B cell (primary cell): ENCODE results near the gene SARM1. TPM values are rescaled to one million over a fixed set of nuclear protein-coding genes. Genes with fewer than 3 reads are reported as not detected.

Experiments used
- ATAC-seq: fragments of 200-7000 bp; cut with Tn5 transposase; one replicate; pipeline ENCODE4 v1.10.0; 2021; ENCODE audit warnings: low read depth, mild to moderate bottlenecking, moderate number of reproducible peaks, moderate library complexity
- CTCF ChIA-PET: fragments of 350-600 bp; sonication (Branson Sonifier 250); formaldehyde crosslinking; loops from one replicate; lab custom pipeline; 2021; ENCODE audit warnings: antibody characterized with exemption, inconsistent platforms; lab: Charles Lee
- POLR2A ChIA-PET: fragments of 350-600 bp; sonication (Branson Sonifier 250); formaldehyde crosslinking; loops from one replicate; lab custom pipeline; 2021; ENCODE audit warnings: antibody characterized with exemption; lab: Charles Lee
- DNase-seq: peaks from one replicate; pipeline ENCODE4 v3.0.0; 2013
- H2AFZ ChIP-seq: 2 replicates; pipeline ENCODE4 v1.6.1; 2012; ENCODE audit warnings: mild to moderate bottlenecking, low read depth, low read length; ENCODE audit not compliant: insufficient read depth, poor library complexity, severe bottlenecking
- H3K27ac ChIP-seq, 2 donors: 1 replicate in 1 of 2; 2 replicates in 1 of 2; pipeline ENCODE4 v1.5.1; 2012 to 2013; ENCODE audit warnings: low read length in 2 of 2, mild to moderate bottlenecking in 2 of 2, moderate library complexity in 1 of 2
- H3K27me3 ChIP-seq, 4 experiments: fragments of 200-600 bp in 1 of 4; sonication (generic) in 1 of 4; replicated peaks in 1 of 4; 1 replicate in 2 of 4; 2 replicates in 2 of 4; pipeline versions ENCODE4 v1.6.1 to v1.7.0; 2013 to 2016; ENCODE audit warnings: low read length in 3 of 4, mild to moderate bottlenecking in 2 of 4, mixed read lengths in 1 of 4, moderate library complexity in 1 of 4; ENCODE audit not compliant: insufficient read depth in 4 of 4, control insufficient read depth in 3 of 4; ENCODE audit errors: control extremely low read depth in 1 of 4
- H3K36me3 ChIP-seq, 2 experiments: replicated peaks in 1 of 2; 1 replicate in 1 of 2; 2 replicates in 1 of 2; pipeline versions ENCODE4 v1.6.1 to v1.7.1; 2013; ENCODE audit warnings: low read length in 1 of 2; ENCODE audit not compliant: insufficient read depth in 2 of 2, control insufficient read depth in 1 of 2; ENCODE audit errors: control extremely low read depth in 1 of 2, extremely low read depth in 1 of 2
- H3K4me1 ChIP-seq, 2 donors: fragments of 200-600 bp in 1 of 2; sonication (generic) in 1 of 2; 1 replicate in 1 of 2; 2 replicates in 1 of 2; pipeline versions ENCODE4 v1.5.1 to v1.6.1; 2013 to 2017; ENCODE audit warnings: low read length in 2 of 2; ENCODE audit not compliant: control insufficient read depth in 2 of 2, insufficient read depth in 2 of 2
- H3K4me2 ChIP-seq: replicated peaks from 2 replicates; pipeline ENCODE3; 2012; ENCODE audit warnings: mild to moderate bottlenecking, low read depth, low read length; ENCODE audit not compliant: poor library complexity, severe bottlenecking
- H3K4me3 ChIP-seq, 5 experiments: fragments of 200-600 bp in 1 of 5; sonication (generic) in 1 of 5; 1 replicate in 3 of 5; 2 replicates in 2 of 5; pipeline versions ENCODE4 v1.5.1 to v1.7.0; 2011 to 2016; ENCODE audit warnings: low read length in 4 of 5, mild to moderate bottlenecking in 4 of 5, low read depth in 2 of 5, control low read depth in 1 of 5, moderate library complexity in 1 of 5; ENCODE audit not compliant: insufficient read depth in 1 of 5; ENCODE audit errors: control extremely low read depth in 1 of 5, extremely low read depth in 1 of 5
- H3K79me2 ChIP-seq: fragments of 200-600 bp; sonication (generic); one replicate; pipeline ENCODE4 v1.6.0; 2016; ENCODE audit warnings: low read length; ENCODE audit not compliant: control insufficient read depth, insufficient read depth
- H3K9ac ChIP-seq: fragments of 200-600 bp; sonication (generic); 2 replicates; pipeline ENCODE4 v1.6.1; 2017; ENCODE audit warnings: mild to moderate bottlenecking, low read length, moderate library complexity
- H3K9me3 ChIP-seq, 3 donors: one replicate each; pipeline versions ENCODE4 v1.6.1 to v1.7.1; 2013; ENCODE audit warnings: low read length in 2 of 3; ENCODE audit not compliant: control insufficient read depth in 2 of 3, insufficient read depth in 1 of 3; ENCODE audit errors: control extremely low read depth in 1 of 3
- H4K20me1 ChIP-seq: 2 replicates; pipeline ENCODE4 v1.6.0; 2012; ENCODE audit warnings: mild to moderate bottlenecking, low read length; ENCODE audit not compliant: insufficient read depth, control insufficient read depth, poor library complexity, severe bottlenecking
- H3K27ac Mint-ChIP-seq: one replicate; pipeline ENCODE4 v1.8.0; 2021; ENCODE audit warnings: mixed read lengths
- H3K27me3 Mint-ChIP-seq: one replicate; pipeline ENCODE4 v1.8.0; 2021; ENCODE audit warnings: mixed read lengths
- H3K4me1 Mint-ChIP-seq: one replicate; pipeline ENCODE4 v1.8.0; 2021; ENCODE audit warnings: mixed read lengths
- H3K4me3 Mint-ChIP-seq: one replicate; pipeline ENCODE4 v1.8.0; 2021; ENCODE audit warnings: mixed read lengths
- H3K9me3 Mint-ChIP-seq: one replicate; pipeline ENCODE4 v1.8.0; 2022; ENCODE audit warnings: mixed read lengths; ENCODE audit not compliant: insufficient read depth
- CTCF ChIP-seq: fragments of 200-600 bp; IDR thresholded peaks from one replicate; pipeline ENCODE4 v1.8.0; 2022; ENCODE audit warnings: antibody characterized with exemption, mild to moderate bottlenecking
- EZH2 ChIP-seq: IDR thresholded peaks from 2 replicates; pipeline ENCODE4 v1.6.1; 2012; ENCODE audit warnings: borderline replicate concordance, low read depth, mild to moderate bottlenecking, moderate library complexity, low read length; ENCODE audit not compliant: insufficient read depth, poor library complexity, severe bottlenecking
- WGBS: methylation state at CpG from one replicate; pipeline ENCODE4 v1.1.5; 2013; ENCODE audit warnings: missing lambda C conversion rate; ENCODE audit not compliant: insufficient coverage; 5-methylcytosine and 5-hydroxymethylcytosine counted together
- intact Hi-C: fragments of 100-400 bp; cut with micrococcal nuclease; formaldehyde crosslinking; loops from one replicate; pipeline ENCODE4 v1.10.0; 2022
- polyA plus RNA-seq: library from polyadenylated mRNA; depleted of rRNA; stranded (reverse); fragments of >200 nt; gene quantifications from 2 replicates; pipeline ENCODE4 v1.2.3, GENCODE V29; 2012
- total RNA-seq, 2 donors: library from RNA; stranded (reverse); fragments of 120-200 nt in 1 of 2; gene quantifications; 1 replicate in 1 of 2; 2 replicates in 1 of 2; pipeline versions ENCODE4 v1.2.3 to v1.2.4, GENCODE V29; 2013 to 2022

The SARM1 gene
- total and polyA plus RNA-seq, 2 donors (not counting 1 experiment from before 2014, with no cell fraction given) = 22.5 to 32.8 TPM

GRCh38 chr17:28344435-28344901 lies 27.0 kb upstream of the SARM1 start:
- H3K79me2 ChIP-seq = peaks cover 12% of the 10 kb centered on the region
- no peak overlapping the region for H3K4me3 Mint-ChIP-seq
- H3K4me1 Mint-ChIP-seq = no peaks in the 10 kb centered on the region
- H3K27me3 ChIP-seq = no peaks in the 10 kb centered on the region
- no peaks in the 10 kb centered on the region for H3K27me3 Mint-ChIP-seq
- H4K20me1 ChIP-seq = no peaks in the 10 kb centered on the region
- no peak overlapping the region for H3K9ac ChIP-seq
- ATAC-seq = no peak
- ChIA-PET CTCF (no interaction called here), POLR2A (no interaction called here)
- H3K9me3 Mint-ChIP-seq = no peaks in the 10 kb centered on the region
- H3K4me3 ChIP-seq = no peak overlapping the region
- peaks cover 0 to 83% of the 10 kb centered on the region in 2 experiments for H3K36me3 ChIP-seq
- no peaks in the 10 kb centered on the region for H3K9me3 ChIP-seq
- H2AFZ ChIP-seq = no peak overlapping the region
- no peak for DNase-seq
- intact Hi-C loops = no loop called here
- no peak overlapping the region for H3K27ac Mint-ChIP-seq
- H3K4me1 ChIP-seq = no peaks in the 10 kb centered on the region
- no peak overlapping the region for H3K27ac ChIP-seq
- over 99% methylated on average over 19 of the region's 19 CpGs for WGBS
- no peak overlapping the region for H3K4me2 ChIP-seq
- TF ChIP-seq CTCF (no peak), EZH2 (no peak)

- ChIA-PET CTCF (no interaction called here), POLR2A (no interaction called here)
- peaks cover 3% of the 10 kb centered on the region for H3K79me2 ChIP-seq
- H3K27ac ChIP-seq = no peak overlapping the region
- Mint-ChIP-seq H3K4me3 (no peak overlapping the region), H3K9me3 (no peaks in the 10 kb centered on the region), H3K4me1 (no peaks in the 10 kb centered on the region), H3K27ac (no peak overlapping the region), H3K27me3 (no peaks in the 10 kb centered on the region)
- H3K4me1 ChIP-seq = no peaks in the 10 kb centered on the region
- no peak overlapping the region for H3K4me2 ChIP-seq
- H4K20me1 ChIP-seq = no peaks in the 10 kb centered on the region
- no peak overlapping the region for H3K4me3 ChIP-seq
- WGBS = 89% methylated on average over 11 of the region's 13 CpGs
- H3K27me3 ChIP-seq = no peaks in the 10 kb centered on the region
- peaks cover 0 to 86% of the 10 kb centered on the region in 2 experiments for H3K36me3 ChIP-seq
- no peak overlapping the region for H3K9ac ChIP-seq
- no peak overlapping the region for H2AFZ ChIP-seq
- DNase-seq (no peak), ATAC-seq (no peak)
- H3K9me3 ChIP-seq = no peaks in the 10 kb centered on the region
- TF ChIP-seq EZH2 = no peak
- TF ChIP-seq CTCF = no peak
- intact Hi-C loops = no loop called here
Observed at GRCh38 chr17:28345419-28346198, 25.9 kb upstream of the SARM1 start.
